WTC11 (cell line): ENCODE data around the gene KRTAP13-3. TPM values are rescaled to one million over a fixed set of nuclear protein-coding genes. Genes with fewer than 3 reads are reported as not detected.
A peak's percentile ranks its signal among the peaks of the same experiment; 100 is the strongest.

Experiments
- ATAC-seq: fragments of 200-7000 bp; cut with Tn5 transposase; 2 replicates; pipeline ENCODE4 v1.10.0; 2021; ENCODE audit warnings: mild to moderate bottlenecking, moderate library complexity
- CTCF ChIA-PET: fragments of 300-600 bp; sonication (Branson Sonifier 250); formaldehyde crosslinking; loops from one replicate; lab custom pipeline; 2021; ENCODE audit warnings: antibody characterized with exemption; lab: Charles Lee
- POLR2A ChIA-PET: fragments of 350-600 bp; sonication (Branson Sonifier 250); formaldehyde crosslinking; loops from one replicate; lab custom pipeline; 2021; ENCODE audit warnings: antibody characterized with exemption; lab: Charles Lee
- DNase-seq: peaks from one replicate; pipeline ENCODE4 v3.0.0; 2021; ENCODE audit warnings: low spot score
- H3K27ac Mint-ChIP-seq: 2 replicates; pipeline ENCODE4 v1.8.0; 2021; ENCODE audit warnings: mixed read lengths
- H3K27me3 Mint-ChIP-seq: 2 replicates; pipeline ENCODE4 v1.8.0; 2021; ENCODE audit warnings: low read depth, mild to moderate bottlenecking, moderate library complexity, mixed read lengths
- H3K36me3 Mint-ChIP-seq: 2 replicates; pipeline ENCODE4 v1.8.0; 2021; ENCODE audit warnings: mixed read lengths
- H3K4me1 Mint-ChIP-seq: 2 replicates; pipeline ENCODE4 v1.8.0; 2022; ENCODE audit warnings: mixed read lengths
- H3K4me3 Mint-ChIP-seq: 2 replicates; pipeline ENCODE4 v1.8.0; 2021; ENCODE audit warnings: mild to moderate bottlenecking, moderate library complexity, mixed read lengths
- H3K9me3 Mint-ChIP-seq: 2 replicates; pipeline ENCODE4 v1.8.0; 2021; ENCODE audit warnings: mixed read lengths
- GTF2I ChIP-seq: fragments of 250-450 bp; sonication (Bioruptor Pico); conservative IDR thresholded peaks from 2 replicates; pipeline ENCODE4 v1.4.0; 2021; ENCODE audit warnings: mild to moderate bottlenecking
- HMGA2 ChIP-seq: fragments of 250-450 bp; sonication (Bioruptor Pico); IDR thresholded peaks from 2 replicates; pipeline ENCODE4 v1.4.0; 2021; ENCODE audit warnings: mild to moderate bottlenecking, moderate library complexity
- MAX ChIP-seq: sonication (generic); formaldehyde crosslinking; IDR thresholded peaks from 2 replicates; pipeline ENCODE4 v1.8.0; 2022; ENCODE audit warnings: mild to moderate bottlenecking, missing genetic modification reagents
- MYBL2 ChIP-seq: sonication (generic); formaldehyde crosslinking; IDR thresholded peaks from 2 replicates; pipeline ENCODE4 v1.8.1; 2023; ENCODE audit warnings: mild to moderate bottlenecking, moderate library complexity, missing genetic modification reagents
- NFE2L1 ChIP-seq: sonication (generic); formaldehyde crosslinking; IDR thresholded peaks from 2 replicates; pipeline ENCODE4 v1.8.1; 2023; ENCODE audit warnings: missing genetic modification reagents
- PRRX2 ChIP-seq: fragments of 250-450 bp; sonication (Bioruptor Pico); IDR thresholded peaks from 2 replicates; pipeline ENCODE4 v1.8.0; 2021; ENCODE audit warnings: mild to moderate bottlenecking
- SP1 ChIP-seq: sonication (generic); formaldehyde crosslinking; conservative IDR thresholded peaks from 2 replicates; pipeline ENCODE4 v1.8.1; 2022; ENCODE audit warnings: missing genetic modification reagents
- TCF7 ChIP-seq: sonication (generic); formaldehyde crosslinking; IDR thresholded peaks from 2 replicates; pipeline ENCODE4 v1.8.0; 2022; ENCODE audit warnings: mild to moderate bottlenecking, low read depth, missing genetic modification reagents, moderate library complexity
- ZNF263 ChIP-seq: sonication (generic); formaldehyde crosslinking; IDR thresholded peaks from 2 replicates; pipeline ENCODE4 v1.8.1; 2022; ENCODE audit warnings: low read depth, mild to moderate bottlenecking, moderate library complexity, missing genetic modification reagents
- ZNF317 ChIP-seq: sonication (generic); formaldehyde crosslinking; IDR thresholded peaks from 2 replicates; pipeline ENCODE4 v1.8.1; 2023; ENCODE audit warnings: low read depth, mild to moderate bottlenecking, moderate library complexity, missing genetic modification reagents, borderline replicate concordance
- total RNA-seq: library from RNA; stranded (reverse); gene quantifications from 3 replicates; pipeline ENCODE4 v1.2.3, GENCODE V29; 2021
- TF ChIP-seq, protein P1 (sequence below): sonication (generic); formaldehyde crosslinking; IDR thresholded peaks from 2 replicates; pipeline ENCODE4 v1.8.1; 2023; ENCODE audit warnings: mild to moderate bottlenecking, missing genetic modification reagents, borderline replicate concordance
- TF ChIP-seq, protein P2 (sequence below): sonication (generic); formaldehyde crosslinking; IDR thresholded peaks from 2 replicates; pipeline ENCODE4 v1.8.1; 2022; ENCODE audit warnings: mild to moderate bottlenecking, moderate library complexity, missing genetic modification reagents
- TF ChIP-seq, protein P3 (sequence below): fragments of 200-600 bp; IDR thresholded peaks from 2 replicates; pipeline ENCODE4 v1.8.0; 2022; ENCODE audit warnings: antibody characterized with exemption
- TF ChIP-seq, protein P4 (sequence below): fragments of 250-450 bp; sonication (Bioruptor Pico); IDR thresholded peaks from 2 replicates; pipeline ENCODE4 v1.9.0; 2021; ENCODE audit warnings: mild to moderate bottlenecking
- TF ChIP-seq, protein P5 (sequence below): sonication (generic); formaldehyde crosslinking; IDR thresholded peaks from 2 replicates; pipeline ENCODE4 v1.8.1; 2023; ENCODE audit warnings: mild to moderate bottlenecking, moderate library complexity, missing genetic modification reagents

KRTAP13-3 gene
- total RNA-seq, 1 experiment from 2014 or later = not detected

DNA sequence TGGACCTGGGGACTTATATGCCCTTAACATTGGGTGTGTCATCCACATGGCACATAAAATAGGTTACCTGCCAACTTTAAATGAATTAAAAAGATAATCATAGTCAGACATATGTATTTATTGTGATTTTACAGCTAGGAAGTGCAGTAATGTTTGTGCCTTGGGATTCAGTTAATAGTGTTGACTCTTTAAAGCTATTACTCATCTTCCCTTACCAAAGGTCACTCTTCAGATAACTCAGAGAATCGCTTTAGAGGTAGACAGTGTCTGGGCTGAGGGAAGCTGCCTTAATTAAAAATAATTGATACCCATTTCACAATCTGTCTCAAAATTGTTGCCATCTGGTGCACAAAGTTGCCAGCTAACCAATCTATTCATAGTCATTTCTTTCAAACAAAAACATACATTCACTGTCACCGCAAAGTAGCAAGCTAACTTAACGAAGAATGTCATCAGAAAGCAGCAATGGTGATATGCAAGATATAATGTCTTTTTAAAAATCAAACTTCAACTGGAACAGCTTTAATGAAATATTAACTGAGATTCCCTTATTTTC, 11.4 kb upstream of the KRTAP13-3 start (continued):
- TF ChIP-seq, protein P1, sequence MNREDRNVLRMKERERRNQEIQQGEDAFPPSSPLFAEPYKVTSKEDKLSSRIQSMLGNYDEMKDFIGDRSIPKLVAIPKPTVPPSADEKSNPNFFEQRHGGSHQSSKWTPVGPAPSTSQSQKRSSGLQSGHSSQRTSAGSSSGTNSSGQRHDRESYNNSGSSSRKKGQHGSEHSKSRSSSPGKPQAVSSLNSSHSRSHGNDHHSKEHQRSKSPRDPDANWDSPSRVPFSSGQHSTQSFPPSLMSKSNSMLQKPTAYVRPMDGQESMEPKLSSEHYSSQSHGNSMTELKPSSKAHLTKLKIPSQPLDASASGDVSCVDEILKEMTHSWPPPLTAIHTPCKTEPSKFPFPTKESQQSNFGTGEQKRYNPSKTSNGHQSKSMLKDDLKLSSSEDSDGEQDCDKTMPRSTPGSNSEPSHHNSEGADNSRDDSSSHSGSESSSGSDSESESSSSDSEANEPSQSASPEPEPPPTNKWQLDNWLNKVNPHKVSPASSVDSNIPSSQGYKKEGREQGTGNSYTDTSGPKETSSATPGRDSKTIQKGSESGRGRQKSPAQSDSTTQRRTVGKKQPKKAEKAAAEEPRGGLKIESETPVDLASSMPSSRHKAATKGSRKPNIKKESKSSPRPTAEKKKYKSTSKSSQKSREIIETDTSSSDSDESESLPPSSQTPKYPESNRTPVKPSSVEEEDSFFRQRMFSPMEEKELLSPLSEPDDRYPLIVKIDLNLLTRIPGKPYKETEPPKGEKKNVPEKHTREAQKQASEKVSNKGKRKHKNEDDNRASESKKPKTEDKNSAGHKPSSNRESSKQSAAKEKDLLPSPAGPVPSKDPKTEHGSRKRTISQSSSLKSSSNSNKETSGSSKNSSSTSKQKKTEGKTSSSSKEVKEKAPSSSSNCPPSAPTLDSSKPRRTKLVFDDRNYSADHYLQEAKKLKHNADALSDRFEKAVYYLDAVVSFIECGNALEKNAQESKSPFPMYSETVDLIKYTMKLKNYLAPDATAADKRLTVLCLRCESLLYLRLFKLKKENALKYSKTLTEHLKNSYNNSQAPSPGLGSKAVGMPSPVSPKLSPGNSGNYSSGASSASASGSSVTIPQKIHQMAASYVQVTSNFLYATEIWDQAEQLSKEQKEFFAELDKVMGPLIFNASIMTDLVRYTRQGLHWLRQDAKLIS = no peak
- TF ChIP-seq, protein P2, sequence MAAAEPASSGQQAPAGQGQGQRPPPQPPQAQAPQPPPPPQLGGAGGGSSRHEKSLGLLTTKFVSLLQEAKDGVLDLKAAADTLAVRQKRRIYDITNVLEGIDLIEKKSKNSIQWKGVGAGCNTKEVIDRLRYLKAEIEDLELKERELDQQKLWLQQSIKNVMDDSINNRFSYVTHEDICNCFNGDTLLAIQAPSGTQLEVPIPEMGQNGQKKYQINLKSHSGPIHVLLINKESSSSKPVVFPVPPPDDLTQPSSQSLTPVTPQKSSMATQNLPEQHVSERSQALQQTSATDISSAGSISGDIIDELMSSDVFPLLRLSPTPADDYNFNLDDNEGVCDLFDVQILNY (CRISPR knock-in tag) = no peak
- TF ChIP-seq PRRX2 (CRISPR knock-in tag) (no peak), NFE2L1 (CRISPR knock-in tag) (no peak), MYBL2 (CRISPR knock-in tag) (no peak), GTF2I (CRISPR knock-in tag) (no peak), TCF7 (CRISPR knock-in tag) (no peak), ZNF263 (CRISPR knock-in tag) (no peak), SP1 (CRISPR knock-in tag) (no peak)
- TF ChIP-seq, protein P3, sequence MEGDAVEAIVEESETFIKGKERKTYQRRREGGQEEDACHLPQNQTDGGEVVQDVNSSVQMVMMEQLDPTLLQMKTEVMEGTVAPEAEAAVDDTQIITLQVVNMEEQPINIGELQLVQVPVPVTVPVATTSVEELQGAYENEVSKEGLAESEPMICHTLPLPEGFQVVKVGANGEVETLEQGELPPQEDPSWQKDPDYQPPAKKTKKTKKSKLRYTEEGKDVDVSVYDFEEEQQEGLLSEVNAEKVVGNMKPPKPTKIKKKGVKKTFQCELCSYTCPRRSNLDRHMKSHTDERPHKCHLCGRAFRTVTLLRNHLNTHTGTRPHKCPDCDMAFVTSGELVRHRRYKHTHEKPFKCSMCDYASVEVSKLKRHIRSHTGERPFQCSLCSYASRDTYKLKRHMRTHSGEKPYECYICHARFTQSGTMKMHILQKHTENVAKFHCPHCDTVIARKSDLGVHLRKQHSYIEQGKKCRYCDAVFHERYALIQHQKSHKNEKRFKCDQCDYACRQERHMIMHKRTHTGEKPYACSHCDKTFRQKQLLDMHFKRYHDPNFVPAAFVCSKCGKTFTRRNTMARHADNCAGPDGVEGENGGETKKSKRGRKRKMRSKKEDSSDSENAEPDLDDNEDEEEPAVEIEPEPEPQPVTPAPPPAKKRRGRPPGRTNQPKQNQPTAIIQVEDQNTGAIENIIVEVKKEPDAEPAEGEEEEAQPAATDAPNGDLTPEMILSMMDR = no peak
- TF ChIP-seq, protein P4, sequence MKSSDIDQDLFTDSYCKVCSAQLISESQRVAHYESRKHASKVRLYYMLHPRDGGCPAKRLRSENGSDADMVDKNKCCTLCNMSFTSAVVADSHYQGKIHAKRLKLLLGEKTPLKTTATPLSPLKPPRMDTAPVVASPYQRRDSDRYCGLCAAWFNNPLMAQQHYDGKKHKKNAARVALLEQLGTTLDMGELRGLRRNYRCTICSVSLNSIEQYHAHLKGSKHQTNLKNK (CRISPR knock-in tag) = no peak

- ChIA-PET CTCF (interaction anchor here (0.6 to 2.4 kb wide), 15 partner anchors 9 to 1550 kb away, joined by 3 to 29 read pairs (median 4); partner anchors contain the start of gene KRTAP13-3), POLR2A (interaction anchor here (1.4 kb wide), 1 partner anchor 25 kb away, joined by 3 read pairs; no protein-coding TSS in a partner anchor)
- DNase-seq (peak; percentile 64), ATAC-seq (peak; percentile 98)
- Mint-ChIP-seq H3K27me3 (no peaks in the 10 kb centered on the region), H3K36me3 (no peaks in the 10 kb centered on the region), H3K9me3 (no peaks in the 10 kb centered on the region), H3K4me3 (no peak overlapping the region), H3K4me1 (peaks cover 14% of the 10 kb centered on the region), H3K27ac (no peak overlapping the region)
- TF ChIP-seq, protein P5, sequence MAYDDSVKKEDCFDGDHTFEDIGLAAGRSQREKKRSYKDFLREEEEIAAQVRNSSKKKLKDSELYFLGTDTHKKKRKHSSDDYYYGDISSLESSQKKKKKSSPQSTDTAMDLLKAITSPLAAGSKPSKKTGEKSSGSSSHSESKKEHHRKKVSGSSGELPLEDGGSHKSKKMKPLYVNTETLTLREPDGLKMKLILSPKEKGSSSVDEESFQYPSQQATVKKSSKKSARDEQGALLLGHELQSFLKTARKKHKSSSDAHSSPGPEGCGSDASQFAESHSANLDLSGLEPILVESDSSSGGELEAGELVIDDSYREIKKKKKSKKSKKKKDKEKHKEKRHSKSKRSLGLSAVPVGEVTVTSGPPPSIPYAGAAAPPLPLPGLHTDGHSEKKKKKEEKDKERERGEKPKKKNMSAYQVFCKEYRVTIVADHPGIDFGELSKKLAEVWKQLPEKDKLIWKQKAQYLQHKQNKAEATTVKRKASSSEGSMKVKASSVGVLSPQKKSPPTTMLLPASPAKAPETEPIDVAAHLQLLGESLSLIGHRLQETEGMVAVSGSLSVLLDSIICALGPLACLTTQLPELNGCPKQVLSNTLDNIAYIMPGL (CRISPR knock-in tag) = no peak
- no peak for TF ChIP-seq ZNF317
- TF ChIP-seq, protein P3 = peak; percentile 36; the same call in 1 of the 2 replicates
- TF ChIP-seq HMGA2 = no peak
- TF ChIP-seq MAX (CRISPR knock-in tag) = peak; percentile 23; the same call in 1 of the 2 replicates
These were observed 8.4 kb upstream of the KRTAP13-3 start for GRCh38 chr21:30434033-30434631.
